Choroid plexus epithelial cell (primary cell): ENCODE data around the gene MTNR1B.

Experiments
- DNase-seq: peaks from one replicate; pipeline ENCODE4 v3.0.0-alpha.2; 2010; ENCODE audit warnings: low read depth
- H3K4me3 ChIP-seq: 2 replicates; pipeline ENCODE4 v1.5.1; 2011; ENCODE audit warnings: low read depth, mild to moderate bottlenecking, control low read depth, low read length, moderate library complexity
- TF ChIP-seq, protein P1 (sequence below): conservative IDR thresholded peaks from 2 replicates; pipeline ENCODE4 v1.5.1; 2011; ENCODE audit warnings: low read depth, mild to moderate bottlenecking, control low read depth, inconsistent platforms, low read length, moderate library complexity

MTNR1B gene

DNA sequence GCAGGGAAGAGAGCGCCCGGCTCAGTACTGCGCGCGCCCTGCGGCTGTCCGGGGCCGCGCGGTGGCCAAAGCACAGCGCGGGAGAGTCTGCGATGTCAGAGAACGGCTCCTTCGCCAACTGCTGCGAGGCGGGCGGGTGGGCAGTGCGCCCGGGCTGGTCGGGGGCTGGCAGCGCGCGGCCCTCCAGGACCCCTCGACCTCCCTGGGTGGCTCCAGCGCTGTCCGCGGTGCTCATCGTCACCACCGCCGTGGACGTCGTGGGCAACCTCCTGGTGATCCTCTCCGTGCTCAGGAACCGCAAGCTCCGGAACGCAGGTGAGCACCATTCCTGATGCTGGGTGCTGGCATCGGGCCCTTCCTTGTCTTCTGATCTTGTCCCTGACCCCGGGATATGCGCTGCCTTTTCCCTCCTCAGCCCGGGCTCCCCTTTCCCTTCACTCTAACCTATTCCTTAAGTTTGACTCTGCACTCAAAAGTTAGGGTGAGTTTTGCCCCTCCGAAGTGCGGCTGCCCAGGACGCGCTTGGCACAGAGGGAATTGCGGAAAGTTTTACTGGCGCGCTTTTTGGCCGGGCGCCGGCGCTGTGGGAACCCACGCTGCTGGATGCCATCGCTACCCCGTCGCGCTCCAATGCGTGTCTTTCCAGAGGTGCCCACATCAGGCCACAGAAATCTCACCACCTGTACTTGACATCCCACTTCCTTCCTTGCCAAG, at the start of gene MTNR1B:
Gene MTNR1B (plus strand): TSS at position 18 of the 714 bp plus-strand sequence. CDS start 75 bp downstream, at position 93.
- H3K4me3 ChIP-seq = peak within 1 kb of the TSS; percentile 22
- TF ChIP-seq, protein P1, sequence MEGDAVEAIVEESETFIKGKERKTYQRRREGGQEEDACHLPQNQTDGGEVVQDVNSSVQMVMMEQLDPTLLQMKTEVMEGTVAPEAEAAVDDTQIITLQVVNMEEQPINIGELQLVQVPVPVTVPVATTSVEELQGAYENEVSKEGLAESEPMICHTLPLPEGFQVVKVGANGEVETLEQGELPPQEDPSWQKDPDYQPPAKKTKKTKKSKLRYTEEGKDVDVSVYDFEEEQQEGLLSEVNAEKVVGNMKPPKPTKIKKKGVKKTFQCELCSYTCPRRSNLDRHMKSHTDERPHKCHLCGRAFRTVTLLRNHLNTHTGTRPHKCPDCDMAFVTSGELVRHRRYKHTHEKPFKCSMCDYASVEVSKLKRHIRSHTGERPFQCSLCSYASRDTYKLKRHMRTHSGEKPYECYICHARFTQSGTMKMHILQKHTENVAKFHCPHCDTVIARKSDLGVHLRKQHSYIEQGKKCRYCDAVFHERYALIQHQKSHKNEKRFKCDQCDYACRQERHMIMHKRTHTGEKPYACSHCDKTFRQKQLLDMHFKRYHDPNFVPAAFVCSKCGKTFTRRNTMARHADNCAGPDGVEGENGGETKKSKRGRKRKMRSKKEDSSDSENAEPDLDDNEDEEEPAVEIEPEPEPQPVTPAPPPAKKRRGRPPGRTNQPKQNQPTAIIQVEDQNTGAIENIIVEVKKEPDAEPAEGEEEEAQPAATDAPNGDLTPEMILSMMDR = no peak
- DNase-seq = no peak

- no peak for DNase-seq
- TF ChIP-seq, protein P1 = no peak
- H3K4me3 ChIP-seq = no peak overlapping the region
Observed at GRCh38 chr11:92920331-92920730, 49.1 kb upstream of the MTNR1B start.

DNA sequence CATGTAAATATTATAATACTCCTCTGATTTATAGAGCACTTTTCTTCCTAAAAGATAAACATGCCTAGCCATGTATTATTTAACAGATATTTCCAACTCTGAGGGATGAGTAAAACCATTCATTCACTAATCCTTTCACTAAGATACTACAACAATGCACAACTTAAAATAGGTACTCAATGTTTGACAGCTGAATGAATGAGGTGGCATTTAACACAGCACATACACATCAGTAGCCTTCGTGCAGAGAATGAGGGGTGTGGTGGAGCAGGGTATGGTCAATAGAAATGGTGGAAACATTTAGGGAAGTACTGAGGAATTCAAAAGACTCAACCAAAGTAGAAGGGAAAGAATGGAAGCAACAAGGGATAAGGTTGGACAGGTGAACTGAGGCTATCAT, 46.7 kb upstream of the MTNR1B start:
- TF ChIP-seq, protein P1 = no peak
- no peak overlapping the region for H3K4me3 ChIP-seq
- DNase-seq = no peak

DNA sequence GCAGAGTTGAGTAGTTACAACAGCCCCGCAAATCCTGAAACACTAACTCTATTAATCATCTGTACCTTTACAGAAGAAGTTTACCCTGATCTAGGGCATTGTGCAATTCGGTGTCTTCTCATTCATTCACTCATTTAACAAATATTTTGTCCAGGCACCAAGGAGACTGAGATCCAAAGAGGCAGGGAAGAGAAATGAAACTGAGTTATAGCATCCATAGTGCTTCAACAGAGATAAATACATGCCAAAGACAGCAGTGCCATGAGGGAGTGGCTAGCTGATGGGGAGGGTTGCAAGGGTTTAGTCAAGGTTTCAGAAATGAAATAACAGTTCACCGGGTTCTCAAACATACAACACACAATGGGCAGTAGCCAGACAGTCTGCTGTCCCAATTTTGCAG, 40.2 kb upstream of the MTNR1B start:
- no peak overlapping the region for H3K4me3 ChIP-seq
- TF ChIP-seq, protein P1 = no peak
- no peak for DNase-seq

DNA sequence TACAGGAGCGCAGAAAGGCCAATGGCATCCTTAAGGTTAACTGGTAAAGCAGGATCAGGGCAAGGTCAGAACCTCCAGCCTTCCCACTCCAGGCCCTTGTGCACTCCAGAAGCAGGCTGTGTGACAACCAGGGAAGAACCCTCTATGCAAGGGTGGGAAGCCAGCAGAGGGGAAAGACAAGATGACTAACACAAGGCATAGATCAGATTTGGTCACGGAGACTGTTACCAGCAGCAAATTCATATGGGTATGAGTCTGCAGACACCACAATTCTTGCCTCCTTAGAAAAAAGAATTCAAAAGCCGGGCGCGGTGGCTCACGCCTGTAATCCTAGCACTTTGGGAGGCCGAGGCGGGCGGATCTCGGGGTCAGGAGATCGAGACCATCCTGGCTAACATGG, 39.8 kb upstream of the MTNR1B start:
- no peak overlapping the region for H3K4me3 ChIP-seq
- no peak for DNase-seq
- TF ChIP-seq, protein P1 = no peak

- peak; percentile 18 for DNase-seq
- no peak overlapping the region for H3K4me3 ChIP-seq
- TF ChIP-seq, protein P1 = no peak
Observed at GRCh38 chr11:92931746-92932422, 37.6 kb upstream of the MTNR1B start.

- H3K4me3 ChIP-seq = no peak overlapping the region
- no peak for DNase-seq
- TF ChIP-seq, protein P1 = no peak
Observed at GRCh38 chr11:92939305-92939704, 30.1 kb upstream of the MTNR1B start.
